Peyer's patch (tissue), 4 donors: ENCODE measurements around the gene RMRP.

Experiments
- POLR2A ChIP-seq, 2 donors: fragments of 450-650 bp; IDR thresholded peaks; one replicate each; pipeline ENCODE4 v1.5.1; 2017; ENCODE audit warnings: antibody characterized with exemption in 2 of 2, mild to moderate bottlenecking in 2 of 2, moderate library complexity in 2 of 2
- TF ChIP-seq, protein P1 (sequence below), 6 experiments: fragments of 450-650 bp in 4 of 6; fragments of 200-600 bp in 2 of 6; sonication (generic) in 1 of 6; IDR thresholded peaks; one replicate each; pipeline ENCODE4 v1.5.1; 2017 to 2019; ENCODE audit warnings: antibody characterized with exemption in 6 of 6, mild to moderate bottlenecking in 3 of 6, moderate library complexity in 1 of 6

DNA sequence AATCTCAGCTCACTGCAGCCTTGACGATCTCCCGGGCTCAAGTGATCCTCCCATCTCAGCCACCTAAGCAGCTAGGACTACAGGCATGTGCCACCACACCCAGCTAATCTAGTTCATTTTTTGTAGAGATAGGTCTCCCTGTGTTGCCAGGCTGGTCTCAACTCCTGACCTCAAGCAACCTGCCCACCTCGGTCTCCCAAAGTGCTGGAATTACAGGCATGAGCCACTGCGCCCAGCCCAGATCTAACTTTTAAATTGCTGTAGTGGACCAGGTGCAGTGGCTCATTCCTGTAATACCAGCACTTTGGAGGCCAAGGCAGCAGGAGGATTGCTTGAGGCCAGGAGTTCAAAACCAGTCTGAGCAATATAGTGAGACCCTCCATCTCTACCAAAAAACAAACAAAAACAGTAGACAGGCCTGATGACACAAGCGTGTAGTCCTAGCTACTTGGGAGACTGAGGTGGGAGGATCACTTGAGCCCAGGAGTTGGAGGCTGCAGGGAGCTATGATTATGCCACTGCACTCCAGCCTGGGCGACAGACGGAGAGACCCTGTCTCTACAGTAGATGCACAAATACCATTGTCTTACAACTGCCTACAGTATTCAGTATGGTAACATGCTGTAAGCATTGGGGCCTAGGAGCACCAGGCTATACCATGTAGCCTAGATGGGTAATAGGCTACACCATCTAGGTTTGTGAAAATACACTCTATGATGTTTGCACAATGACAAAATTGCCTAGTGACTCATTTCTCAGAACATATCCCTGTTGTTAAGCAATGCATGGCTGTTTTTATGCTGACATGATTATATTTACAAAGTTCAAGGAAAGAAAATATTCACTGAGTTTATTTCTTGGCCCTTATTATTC, 5.6 kb downstream of the RMRP start:
- TF ChIP-seq POLR2A (IDR thresholded peaks at IDR 0.05), result no peak
- TF ChIP-seq, protein P1, sequence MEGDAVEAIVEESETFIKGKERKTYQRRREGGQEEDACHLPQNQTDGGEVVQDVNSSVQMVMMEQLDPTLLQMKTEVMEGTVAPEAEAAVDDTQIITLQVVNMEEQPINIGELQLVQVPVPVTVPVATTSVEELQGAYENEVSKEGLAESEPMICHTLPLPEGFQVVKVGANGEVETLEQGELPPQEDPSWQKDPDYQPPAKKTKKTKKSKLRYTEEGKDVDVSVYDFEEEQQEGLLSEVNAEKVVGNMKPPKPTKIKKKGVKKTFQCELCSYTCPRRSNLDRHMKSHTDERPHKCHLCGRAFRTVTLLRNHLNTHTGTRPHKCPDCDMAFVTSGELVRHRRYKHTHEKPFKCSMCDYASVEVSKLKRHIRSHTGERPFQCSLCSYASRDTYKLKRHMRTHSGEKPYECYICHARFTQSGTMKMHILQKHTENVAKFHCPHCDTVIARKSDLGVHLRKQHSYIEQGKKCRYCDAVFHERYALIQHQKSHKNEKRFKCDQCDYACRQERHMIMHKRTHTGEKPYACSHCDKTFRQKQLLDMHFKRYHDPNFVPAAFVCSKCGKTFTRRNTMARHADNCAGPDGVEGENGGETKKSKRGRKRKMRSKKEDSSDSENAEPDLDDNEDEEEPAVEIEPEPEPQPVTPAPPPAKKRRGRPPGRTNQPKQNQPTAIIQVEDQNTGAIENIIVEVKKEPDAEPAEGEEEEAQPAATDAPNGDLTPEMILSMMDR (IDR thresholded peaks at IDR 0.05), result no peak
